ENCODE results near the gene SERPINE1.

DNA sequence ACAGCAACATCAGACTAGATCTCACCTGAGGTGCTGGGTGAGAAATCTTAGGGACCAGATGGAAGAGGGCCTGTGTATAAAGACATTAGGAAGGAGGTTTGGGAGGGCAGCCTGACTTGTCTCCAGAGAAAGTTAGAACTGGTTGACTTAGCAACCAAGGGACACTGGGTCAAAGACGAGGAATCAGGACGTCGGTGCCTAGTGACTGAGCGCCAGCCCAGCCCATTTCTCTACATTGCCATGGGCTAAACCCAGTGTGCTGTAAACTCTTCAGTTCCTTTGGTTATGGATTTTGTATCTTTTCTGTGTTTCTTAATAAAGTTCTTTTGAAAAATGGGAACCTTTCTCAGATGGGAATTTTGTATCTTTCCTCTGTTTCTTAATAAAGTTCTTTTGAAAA, 29.3 kb upstream of the SERPINE1 start:
- TF ChIP-seq ZNF468 (CRISPR knock-in tag; IDR thresholded peaks at IDR 0.05) (no peak), EP300 (IDR thresholded peaks at IDR 0.05; ENCODE audit: low read depth in 2 of 2, low read length in 2 of 2) (no peak), EP300 (CRISPR knock-in tag; IDR thresholded peaks at IDR 0.05; ENCODE audit: borderline replicate concordance) (no peak), POLR2A (IDR thresholded peaks at IDR 0.05; ENCODE audit: insufficient read depth in 1 of 2, low read depth in 2 of 2, low read length in 2 of 2) (no peak), ZNF205 (CRISPR knock-in tag; IDR thresholded peaks at IDR 0.05) (no peak), ZNF138 (CRISPR knock-in tag; IDR thresholded peaks at IDR 0.05; ENCODE audit: low read depth) (no peak), POLR2AphosphoS2 (IDR thresholded peaks at IDR 0.05; ENCODE audit: low read depth, low read length) (no peak), CTCF (CRISPR knock-in tag; IDR thresholded peaks at IDR 0.05) (no peak), ZFP36L2 (CRISPR knock-in tag; IDR thresholded peaks at IDR 0.05) (no peak), CENPT (CRISPR knock-in tag; IDR thresholded peaks at IDR 0.05; ENCODE audit: low read depth) (no peak)
- TF ChIP-seq, protein P1, sequence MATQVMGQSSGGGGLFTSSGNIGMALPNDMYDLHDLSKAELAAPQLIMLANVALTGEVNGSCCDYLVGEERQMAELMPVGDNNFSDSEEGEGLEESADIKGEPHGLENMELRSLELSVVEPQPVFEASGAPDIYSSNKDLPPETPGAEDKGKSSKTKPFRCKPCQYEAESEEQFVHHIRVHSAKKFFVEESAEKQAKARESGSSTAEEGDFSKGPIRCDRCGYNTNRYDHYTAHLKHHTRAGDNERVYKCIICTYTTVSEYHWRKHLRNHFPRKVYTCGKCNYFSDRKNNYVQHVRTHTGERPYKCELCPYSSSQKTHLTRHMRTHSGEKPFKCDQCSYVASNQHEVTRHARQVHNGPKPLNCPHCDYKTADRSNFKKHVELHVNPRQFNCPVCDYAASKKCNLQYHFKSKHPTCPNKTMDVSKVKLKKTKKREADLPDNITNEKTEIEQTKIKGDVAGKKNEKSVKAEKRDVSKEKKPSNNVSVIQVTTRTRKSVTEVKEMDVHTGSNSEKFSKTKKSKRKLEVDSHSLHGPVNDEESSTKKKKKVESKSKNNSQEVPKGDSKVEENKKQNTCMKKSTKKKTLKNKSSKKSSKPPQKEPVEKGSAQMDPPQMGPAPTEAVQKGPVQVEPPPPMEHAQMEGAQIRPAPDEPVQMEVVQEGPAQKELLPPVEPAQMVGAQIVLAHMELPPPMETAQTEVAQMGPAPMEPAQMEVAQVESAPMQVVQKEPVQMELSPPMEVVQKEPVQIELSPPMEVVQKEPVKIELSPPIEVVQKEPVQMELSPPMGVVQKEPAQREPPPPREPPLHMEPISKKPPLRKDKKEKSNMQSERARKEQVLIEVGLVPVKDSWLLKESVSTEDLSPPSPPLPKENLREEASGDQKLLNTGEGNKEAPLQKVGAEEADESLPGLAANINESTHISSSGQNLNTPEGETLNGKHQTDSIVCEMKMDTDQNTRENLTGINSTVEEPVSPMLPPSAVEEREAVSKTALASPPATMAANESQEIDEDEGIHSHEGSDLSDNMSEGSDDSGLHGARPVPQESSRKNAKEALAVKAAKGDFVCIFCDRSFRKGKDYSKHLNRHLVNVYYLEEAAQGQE (IDR thresholded peaks at IDR 0.05; ENCODE audit: borderline replicate concordance in 1 of 2, low read depth in 1 of 2, low read length in 2 of 2): no peak

Measured in HepG2 (cell line).